Keratinocyte (primary cell): ENCODE measurements around the gene USP9X. TPM values are rescaled to one million over a fixed set of nuclear protein-coding genes. Genes with fewer than 3 reads are reported as not detected.

Experiments used
- DNase-seq: peaks from one replicate; pipeline ENCODE4 v3.0.0-alpha.2; 2011; ENCODE audit warnings: low read depth, missing footprints, low spot score
- FAIRE-seq: peaks from 2 replicates; lab custom pipeline; 2011; peaks lifted over from hg19 to GRCh38; lab: Jason Lieb, UNC
- H2AFZ ChIP-seq: 2 replicates; pipeline ENCODE4 v1.6.0; 2012; ENCODE audit warnings: low read length, control low read depth, inconsistent platforms; ENCODE audit not compliant: control insufficient read depth
- H3K27ac ChIP-seq: 2 replicates; pipeline ENCODE4 v1.5.1; 2011; ENCODE audit warnings: low read length; ENCODE audit not compliant: control insufficient read depth, insufficient read depth
- H3K27me3 ChIP-seq: 3 replicates; pipeline ENCODE4 v1.6.0; 2011; ENCODE audit warnings: low read length; ENCODE audit not compliant: control insufficient read depth, insufficient read depth; ENCODE audit errors: extremely low read depth
- H3K36me3 ChIP-seq, 2 experiments: 2 replicates in 1 of 2; 3 replicates in 1 of 2; pipeline ENCODE4 v1.5.1; 2011; ENCODE audit warnings: low read length in 2 of 2, mild to moderate bottlenecking in 1 of 2; ENCODE audit not compliant: control insufficient read depth in 2 of 2, insufficient read depth in 2 of 2; ENCODE audit errors: extremely low read depth in 1 of 2
- H3K4me1 ChIP-seq: 3 replicates; pipeline ENCODE4 v1.5.1; 2011; ENCODE audit warnings: low read length; ENCODE audit not compliant: control insufficient read depth, insufficient read depth; ENCODE audit errors: extremely low read depth
- H3K4me2 ChIP-seq: 3 replicates; pipeline ENCODE4 v1.6.0; 2011; ENCODE audit warnings: low read depth, low read length; ENCODE audit not compliant: control insufficient read depth, insufficient read depth; ENCODE audit errors: extremely low read depth
- H3K4me3 ChIP-seq, 3 experiments: fragments of 200-600 bp in 1 of 3; sonication (generic) in 1 of 3; 2 replicates in 2 of 3; 3 replicates in 1 of 3; pipeline ENCODE4 v1.5.1; 2011 to 2016; ENCODE audit warnings: low read length in 3 of 3, mild to moderate bottlenecking in 3 of 3, control low read depth in 2 of 3, inconsistent platforms in 1 of 3, low read depth in 1 of 3, mixed read lengths in 1 of 3, mixed run types in 1 of 3, moderate library complexity in 1 of 3; ENCODE audit not compliant: control insufficient read depth in 2 of 3, insufficient read depth in 2 of 3; ENCODE audit errors: extremely low read depth in 1 of 3
- H3K79me2 ChIP-seq: 2 replicates; pipeline ENCODE4 v1.6.0; 2012; ENCODE audit warnings: low read length; ENCODE audit not compliant: control insufficient read depth, insufficient read depth
- H3K9ac ChIP-seq: 3 replicates; pipeline ENCODE4 v1.6.0; 2011; ENCODE audit warnings: low read length; ENCODE audit not compliant: control insufficient read depth, insufficient read depth; ENCODE audit errors: extremely low read depth
- H3K9me1 ChIP-seq: 3 replicates; pipeline ENCODE4 v1.6.0; 2011; ENCODE audit warnings: low read length; ENCODE audit not compliant: control insufficient read depth, insufficient read depth; ENCODE audit errors: extremely low read depth
- H3K9me3 ChIP-seq: 2 replicates; pipeline ENCODE4 v1.5.1; 2012; ENCODE audit warnings: low read depth, low read length; ENCODE audit not compliant: control insufficient read depth
- H4K20me1 ChIP-seq: 3 replicates; pipeline ENCODE4 v1.6.0; 2011; ENCODE audit warnings: low read length; ENCODE audit not compliant: control insufficient read depth, insufficient read depth; ENCODE audit errors: extremely low read depth
- EZH2 ChIP-seq: IDR thresholded peaks from one replicate; pipeline ENCODE4 v1.6.1; 2012; ENCODE audit warnings: inconsistent platforms, mild to moderate bottlenecking, low read length, moderate library complexity
- dilution Hi-C: fragments of 300-500 bp; cut with MboI; formaldehyde crosslinking; loops from one replicate; pipeline ENCODE4 v1.7.0; 2020; ENCODE audit warnings: low sequenced_read_pairs; ENCODE audit not compliant: extremely low pct_ligation_motif_present
- polyA plus RNA-seq, 5 experiments: library from polyadenylated mRNA; depleted of rRNA in 3 of 5; stranded (reverse) in 3 of 5; stranded (forward) in 1 of 5; unstranded in 1 of 5; fragments of >200 nt; gene quantifications; 1 replicate in 1 of 5; 2 replicates in 3 of 5; 3 replicates in 1 of 5; pipeline versions ENCODE4 v1.2.1 to v1.2.3, GENCODE V29; 2011 to 2012; ENCODE audit warnings: missing spikeins in 2 of 5, low read depth in 1 of 5, low replicate concordance in 1 of 5
- TF ChIP-seq, protein P1 (sequence below), 3 experiments: IDR thresholded peaks in 1 of 3; conservative IDR thresholded peaks in 1 of 3; optimal IDR thresholded peaks in 1 of 3; 2 replicates in 2 of 3; 3 replicates in 1 of 3; pipeline versions ENCODE3 to v1.5.1; 2011; ENCODE audit warnings: low read length in 3 of 3, mild to moderate bottlenecking in 3 of 3, moderate library complexity in 2 of 3, control low read depth in 1 of 3, inconsistent platforms in 1 of 3; ENCODE audit not compliant: insufficient read depth in 2 of 3; ENCODE audit errors: extremely low read depth in 1 of 3

USP9X gene
- polyA plus RNA-seq, 1 donor (not counting 4 experiments of a cell fraction or from before 2014, with no cell fraction given): 44.8 TPM

DNA sequence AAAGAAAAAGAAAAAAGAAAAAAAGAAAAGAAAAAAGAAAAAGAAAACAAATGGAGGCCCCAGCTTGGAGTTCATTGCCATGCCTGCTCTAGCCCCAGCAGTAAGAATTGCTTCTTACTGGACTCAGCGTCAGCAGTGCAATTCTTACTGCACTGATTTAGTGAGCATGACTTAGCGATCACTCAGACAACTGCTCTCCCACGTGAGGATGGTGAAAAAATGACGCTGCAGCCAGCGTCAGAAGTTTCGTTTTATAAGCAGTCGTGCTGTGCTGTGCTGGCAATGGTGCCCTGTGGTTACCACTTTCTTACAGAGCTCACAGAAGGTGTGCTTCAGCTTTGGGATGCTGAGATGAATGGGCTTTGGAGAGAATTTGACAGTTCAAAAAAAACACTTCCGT, 180.4 kb downstream of the USP9X start:
- no peak overlapping the region for H3K27ac ChIP-seq
- H3K4me3 ChIP-seq: no peak overlapping the region

DNA sequence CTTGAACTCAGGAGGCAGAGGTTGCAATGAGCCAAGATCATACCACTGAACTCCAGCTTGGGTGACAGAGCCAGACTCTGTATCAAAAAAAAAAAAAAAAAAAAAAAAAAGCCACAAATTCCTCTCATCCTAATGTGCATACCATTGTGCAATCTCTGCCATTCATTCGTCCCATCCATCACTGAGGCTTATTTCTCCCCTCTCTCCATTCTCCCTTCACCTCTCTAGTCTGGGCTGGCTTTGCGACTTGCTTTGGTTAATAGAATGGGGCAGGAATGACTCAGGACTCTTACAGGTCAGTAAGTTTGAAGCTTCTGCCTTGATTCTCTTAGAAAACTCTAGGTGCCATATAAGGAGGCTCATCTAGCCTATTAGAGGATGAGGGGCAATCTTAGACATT, 188.4 kb downstream of the USP9X start:
- dilution Hi-C loops: no loop called here
- H4K20me1 ChIP-seq: no peaks in the 10 kb centered on the region
- H3K9me3 ChIP-seq: no peaks in the 10 kb centered on the region
- FAIRE-seq: no peak
- H3K27me3 ChIP-seq: peaks cover 16% of the 10 kb centered on the region
- no peak for DNase-seq
- H3K4me2 ChIP-seq: no peak overlapping the region
- H3K9me1 ChIP-seq: no peaks in the 10 kb centered on the region
- H3K79me2 ChIP-seq: no peaks in the 10 kb centered on the region
- no peak overlapping the region for H3K27ac ChIP-seq
- H3K4me1 ChIP-seq: no peaks in the 10 kb centered on the region
- H3K4me3 ChIP-seq: no peak overlapping the region
- H3K36me3 ChIP-seq: no peaks in the 10 kb centered on the region
- no peak overlapping the region for H3K9ac ChIP-seq
- no peak for TF ChIP-seq EZH2
- TF ChIP-seq, protein P1, sequence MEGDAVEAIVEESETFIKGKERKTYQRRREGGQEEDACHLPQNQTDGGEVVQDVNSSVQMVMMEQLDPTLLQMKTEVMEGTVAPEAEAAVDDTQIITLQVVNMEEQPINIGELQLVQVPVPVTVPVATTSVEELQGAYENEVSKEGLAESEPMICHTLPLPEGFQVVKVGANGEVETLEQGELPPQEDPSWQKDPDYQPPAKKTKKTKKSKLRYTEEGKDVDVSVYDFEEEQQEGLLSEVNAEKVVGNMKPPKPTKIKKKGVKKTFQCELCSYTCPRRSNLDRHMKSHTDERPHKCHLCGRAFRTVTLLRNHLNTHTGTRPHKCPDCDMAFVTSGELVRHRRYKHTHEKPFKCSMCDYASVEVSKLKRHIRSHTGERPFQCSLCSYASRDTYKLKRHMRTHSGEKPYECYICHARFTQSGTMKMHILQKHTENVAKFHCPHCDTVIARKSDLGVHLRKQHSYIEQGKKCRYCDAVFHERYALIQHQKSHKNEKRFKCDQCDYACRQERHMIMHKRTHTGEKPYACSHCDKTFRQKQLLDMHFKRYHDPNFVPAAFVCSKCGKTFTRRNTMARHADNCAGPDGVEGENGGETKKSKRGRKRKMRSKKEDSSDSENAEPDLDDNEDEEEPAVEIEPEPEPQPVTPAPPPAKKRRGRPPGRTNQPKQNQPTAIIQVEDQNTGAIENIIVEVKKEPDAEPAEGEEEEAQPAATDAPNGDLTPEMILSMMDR (optimal IDR thresholded peaks at IDR 0.05 in 1 of 3, IDR thresholded peaks at IDR 0.05 in 1 of 3, conservative IDR thresholded peaks at IDR 0.05 in 1 of 3; ENCODE audit: extremely low read depth in 1 of 3, insufficient read depth in 2 of 3, low read length in 3 of 3): no peak
- no peak overlapping the region for H2AFZ ChIP-seq

More for the DNA sequence above, 180.4 kb downstream of the USP9X start:
- H3K79me2 ChIP-seq: no peaks in the 10 kb centered on the region
- no peaks in the 10 kb centered on the region for H3K9me1 ChIP-seq
- TF ChIP-seq, protein P1 (optimal IDR thresholded peaks at IDR 0.05 in 1 of 3, IDR thresholded peaks at IDR 0.05 in 1 of 3, conservative IDR thresholded peaks at IDR 0.05 in 1 of 3; ENCODE audit: extremely low read depth in 1 of 3, insufficient read depth in 2 of 3, low read length in 3 of 3): no peak
- no peak for TF ChIP-seq EZH2
- no peak overlapping the region for H3K9ac ChIP-seq
- H2AFZ ChIP-seq: no peak overlapping the region
- FAIRE-seq: no peak
- no peaks in the 10 kb centered on the region for H3K4me1 ChIP-seq
- peak overlapping the region; percentile 16 for H3K4me2 ChIP-seq
- dilution Hi-C loops: no loop called here
- peaks cover 2% of the 10 kb centered on the region for H3K9me3 ChIP-seq
- no peaks in the 10 kb centered on the region for H4K20me1 ChIP-seq
- no peaks in the 10 kb centered on the region for H3K36me3 ChIP-seq
- H3K27me3 ChIP-seq: no peaks in the 10 kb centered on the region
- no peak for DNase-seq
